H1 (cell line): ENCODE results near the gene ANKFY1. TPM values are rescaled to one million over a fixed set of nuclear protein-coding genes. Genes with fewer than 3 reads are reported as not detected.

Experiments used
- CTCF ChIA-PET: fragments of 300-600 bp; sonication (Branson Sonifier 250); formaldehyde crosslinking; loops from one replicate; lab custom pipeline; 2021; ENCODE audit not compliant: partially characterized antibody; lab: Charles Lee
- POLR2A ChIA-PET: fragments of 300-600 bp; sonication (Branson Sonifier 250); formaldehyde crosslinking; loops from one replicate; lab custom pipeline; 2021; ENCODE audit warnings: inconsistent platforms; ENCODE audit not compliant: partially characterized antibody; lab: Charles Lee
- DNase-seq, 2 experiments: peaks; one replicate each; pipeline versions ENCODE4 v3.0.0 to v3.0.0-alpha.2; 2010 to 2022; ENCODE audit warnings: low spot score in 2 of 2, low read depth in 1 of 2, mixed read lengths in 1 of 2
- FAIRE-seq: peaks from 2 replicates; lab custom pipeline; 2011; peaks lifted over from hg19 to GRCh38; lab: Jason Lieb, UNC
- H2AFZ ChIP-seq: 2 replicates; pipeline ENCODE4 v1.8.1; 2012; ENCODE audit warnings: low read length, inconsistent platforms
- H2AK5ac ChIP-seq: 2 replicates; pipeline ENCODE4 v1.6.1; 2013; ENCODE audit warnings: low read depth, low read length
- H2BK120ac ChIP-seq: replicated peaks from 2 replicates; pipeline ENCODE3; 2013; ENCODE audit warnings: low read depth, low read length, inconsistent platforms
- H2BK12ac ChIP-seq: 2 replicates; pipeline ENCODE4 v1.6.1; 2013; ENCODE audit warnings: low read depth, low read length
- H2BK15ac ChIP-seq: 2 replicates; pipeline ENCODE4 v1.6.1; 2013; ENCODE audit warnings: low read length
- H2BK20ac ChIP-seq: 2 replicates; pipeline ENCODE4 v1.6.1; 2013; ENCODE audit warnings: low read length
- H2BK5ac ChIP-seq: 2 replicates; pipeline ENCODE4 v1.6.1; 2013; ENCODE audit warnings: low read depth, low read length
- H3K14ac ChIP-seq: 2 replicates; pipeline ENCODE4 v1.6.1; 2013; ENCODE audit warnings: inconsistent platforms; ENCODE audit not compliant: insufficient read length
- H3K18ac ChIP-seq: 2 replicates; pipeline ENCODE4 v1.6.1; 2013; ENCODE audit warnings: low read length; ENCODE audit errors: extremely low read depth
- H3K23ac ChIP-seq: 2 replicates; pipeline ENCODE4 v1.6.1; 2013; ENCODE audit warnings: inconsistent platforms; ENCODE audit not compliant: insufficient read length
- H3K23me2 ChIP-seq: 2 replicates; pipeline ENCODE4 v1.6.1; 2013; ENCODE audit warnings: low read depth, low read length
- H3K27ac ChIP-seq: 2 replicates; pipeline ENCODE4 v1.6.1; 2011; ENCODE audit warnings: low read depth, low read length, inconsistent platforms
- H3K27me3 ChIP-seq, 4 experiments: replicated peaks in 1 of 4; 1 replicate in 1 of 4; 2 replicates in 3 of 4; pipeline versions ENCODE4 v1.6.1 to v1.8.1; 2011 to 2013; ENCODE audit warnings: low read length in 3 of 4, mild to moderate bottlenecking in 3 of 4, inconsistent platforms in 2 of 4, mixed read lengths in 2 of 4, moderate library complexity in 1 of 4; ENCODE audit not compliant: control insufficient read depth in 3 of 4, insufficient read depth in 3 of 4; ENCODE audit errors: extremely low read depth in 1 of 4
- H3K36me3 ChIP-seq, 4 experiments: 2 replicates each; pipeline versions ENCODE4 v1.6.1 to v1.8.1; 2011 to 2013; ENCODE audit warnings: mild to moderate bottlenecking in 4 of 4, low read length in 3 of 4, moderate library complexity in 2 of 4, control low read depth in 1 of 4, inconsistent platforms in 1 of 4; ENCODE audit not compliant: insufficient read depth in 4 of 4, control insufficient read depth in 2 of 4
- H3K4ac ChIP-seq: replicated peaks from 2 replicates; pipeline ENCODE3; 2013; ENCODE audit warnings: low read length, low read depth, mixed read lengths, inconsistent platforms; ENCODE audit not compliant: insufficient read length
- H3K4me1 ChIP-seq, 4 experiments: replicated peaks in 1 of 4; 1 replicate in 1 of 4; 2 replicates in 3 of 4; pipeline versions ENCODE4 v1.6.1 to v1.8.1; 2011 to 2013; ENCODE audit warnings: low read length in 3 of 4, inconsistent platforms in 2 of 4, mixed read lengths in 1 of 4; ENCODE audit not compliant: insufficient read depth in 4 of 4, control insufficient read depth in 3 of 4
- H3K4me2 ChIP-seq, 2 experiments: 2 replicates each; pipeline versions ENCODE4 v1.6.1 to v1.8.1; 2011 to 2013; ENCODE audit warnings: low read depth in 2 of 2, low read length in 2 of 2, control low read depth in 1 of 2, inconsistent platforms in 1 of 2, mild to moderate bottlenecking in 1 of 2; ENCODE audit not compliant: insufficient read depth in 1 of 2
- H3K4me3 ChIP-seq, 4 experiments: fragments of 200-600, 300-600 bp in 1 of 4; sonication (generic), shearing (Covaris generic), sonication (Bioruptor Twin) in 1 of 4; 2 replicates each; pipeline versions ENCODE4 v1.5.1 to v1.8.1; 2011 to 2016; ENCODE audit warnings: low read length in 4 of 4, low read depth in 3 of 4, control low read depth in 2 of 4, inconsistent platforms in 2 of 4, mild to moderate bottlenecking in 2 of 4, mixed read lengths in 1 of 4, moderate library complexity in 1 of 4; ENCODE audit not compliant: insufficient read depth in 2 of 4; ENCODE audit errors: extremely low read depth in 1 of 4
- H3K56ac ChIP-seq: replicated peaks from 2 replicates; pipeline ENCODE3; 2013; ENCODE audit warnings: low read depth, mild to moderate bottlenecking, mixed read lengths, low read length, inconsistent platforms; ENCODE audit not compliant: insufficient read length
- H3K79me1 ChIP-seq: 2 replicates; pipeline ENCODE4 v1.6.1; 2013; ENCODE audit warnings: low read depth, low read length, control low read depth
- H3K79me2 ChIP-seq, 2 experiments: 2 replicates each; pipeline versions ENCODE4 v1.6.1 to v1.8.1; 2012 to 2013; ENCODE audit warnings: low read length in 2 of 2, mild to moderate bottlenecking in 2 of 2, inconsistent platforms in 1 of 2; ENCODE audit not compliant: insufficient read depth in 2 of 2, control insufficient read depth in 1 of 2
- H3K9ac ChIP-seq, 4 experiments: replicated peaks in 1 of 4; 1 replicate in 1 of 4; 2 replicates in 3 of 4; pipeline versions ENCODE4 v1.6.1 to v1.8.1; 2011 to 2013; ENCODE audit warnings: low read depth in 3 of 4, low read length in 3 of 4, control low read depth in 2 of 4, mild to moderate bottlenecking in 2 of 4, moderate library complexity in 2 of 4, inconsistent platforms in 1 of 4; ENCODE audit errors: extremely low read depth in 1 of 4
- H3K9me3 ChIP-seq, 2 experiments: 2 replicates each; pipeline versions ENCODE4 v1.6.1 to v1.8.1; 2012 to 2013; ENCODE audit warnings: mild to moderate bottlenecking in 2 of 2, moderate library complexity in 2 of 2, control low read depth in 1 of 2, inconsistent platforms in 1 of 2, low read depth in 1 of 2, low read length in 1 of 2, mixed read lengths in 1 of 2; ENCODE audit not compliant: insufficient read depth in 2 of 2
- H4K20me1 ChIP-seq, 2 experiments: replicated peaks in 1 of 2; 2 replicates each; pipeline versions ENCODE3 to v1.8.1; 2011 to 2013; ENCODE audit warnings: inconsistent platforms in 2 of 2, low read length in 2 of 2, mild to moderate bottlenecking in 1 of 2; ENCODE audit not compliant: insufficient read depth in 2 of 2, control insufficient read depth in 1 of 2
- H4K5ac ChIP-seq: 2 replicates; pipeline ENCODE4 v1.6.1; 2013; ENCODE audit warnings: low read length, low read depth, mixed read lengths, inconsistent platforms; ENCODE audit not compliant: insufficient read length
- H4K8ac ChIP-seq: 2 replicates; pipeline ENCODE4 v1.8.0; 2013; ENCODE audit warnings: mild to moderate bottlenecking, moderate library complexity, low read length, inconsistent platforms; ENCODE audit not compliant: insufficient read depth; ENCODE audit errors: extremely low read depth
- H4K91ac ChIP-seq: replicated peaks from 2 replicates; pipeline ENCODE3; 2013; ENCODE audit warnings: low read length, mixed read lengths, inconsistent platforms; ENCODE audit not compliant: insufficient read length
- JUN ChIP-seq: IDR thresholded peaks from 2 replicates; pipeline ENCODE4 v1.6.1; 2011; ENCODE audit warnings: low read depth, mild to moderate bottlenecking, improper control_type of control experiment, low read length
- POLR2A ChIP-seq, 2 experiments: IDR thresholded peaks; 1 replicate in 1 of 2; 2 replicates in 1 of 2; pipeline ENCODE4 v1.6.1; 2011; ENCODE audit warnings: low read depth in 2 of 2, low read length in 2 of 2, mild to moderate bottlenecking in 2 of 2; ENCODE audit errors: control extremely low read depth in 1 of 2
- SIRT6 ChIP-seq: IDR thresholded peaks from one replicate; pipeline ENCODE4 v1.7.1; 2012; ENCODE audit warnings: low read length, inconsistent platforms
- TCF12 ChIP-seq: IDR thresholded peaks from 2 replicates; pipeline ENCODE4 v1.6.1; 2011; ENCODE audit warnings: low read depth, mild to moderate bottlenecking, low read length
- WGBS, 2 experiments: shearing (Covaris generic) in 1 of 2; methylation state at CpG; one replicate each; pipeline versions ENCODE4 v1.1.6 to v1.1.7; 2013 to 2015; ENCODE audit warnings: low lambda C conversion rate in 2 of 2, mixed read lengths in 2 of 2, inconsistent platforms in 1 of 2, low coverage in 1 of 2, missing lambda C conversion rate in 1 of 2; ENCODE audit not compliant: insufficient replicate concordance in 2 of 2, insufficient coverage in 1 of 2, insufficient read length in 1 of 2; ENCODE audit errors: extremely low coverage in 1 of 2, missing lambda C conversion rate in 1 of 2; 5-methylcytosine and 5-hydroxymethylcytosine counted together
- polyA plus RNA-seq, 7 experiments: library from polyadenylated mRNA; depleted of rRNA in 3 of 7; stranded (reverse) in 5 of 7; unstranded in 2 of 7; fragments of >200 nt in 5 of 7; fragments of 200-250 nt in 2 of 7; gene quantifications; 1 replicate in 5 of 7; 2 replicates in 1 of 7; 4 replicates in 1 of 7; pipeline versions ENCODE4 v1.2.1 to v1.2.3, GENCODE V29; 2011 to 2013; ENCODE audit warnings: missing spikeins in 2 of 7, mixed read lengths in 2 of 7
- total RNA-seq: library from RNA; stranded (reverse); fragmentation: NEBNext Ultra II Directional; extraction: Animal tissue kit (Norgen Biotek cat#: 25700); gene quantifications from 2 replicates; pipeline ENCODE4 v1.2.1, GENCODE V29; 2021

ANKFY1 gene
- total and polyA plus RNA-seq, 2 of the 8 experiments (the other 6 are each of a cell fraction or from before 2014, with no cell fraction given): 28.3 to 45.3 TPM

GRCh38 chr17:4185656-4186055, 78.1 kb downstream of the ANKFY1 start:
- H3K9me3 ChIP-seq: no peaks in the 10 kb centered on the region
- no peak overlapping the region for H2BK20ac ChIP-seq
- H4K8ac ChIP-seq: no peak overlapping the region
- H3K23ac ChIP-seq: no peak overlapping the region
- POLR2A ChIA-PET: no interaction called here
- H4K5ac ChIP-seq: no peak overlapping the region
- H2BK120ac ChIP-seq: no peak overlapping the region
- peaks cover 3 to 10% (median 7%) of the 10 kb centered on the region in 4 experiments for H3K4me1 ChIP-seq
- no peaks in the 10 kb centered on the region; the same call in 1 of the 2 replicates for H3K79me1 ChIP-seq
- CTCF ChIA-PET: interaction anchor here (1.0 to 2.1 kb wide), 5 partner anchors 14 to 235 kb away, joined by 3 to 9 read pairs (median 4); no protein-coding TSS in a partner anchor
- WGBS, 2 experiments: 96% methylated on average over 15 of the region's 15 CpGs; no CpG with 5 or more reads in 1 of the 2 experiments
- H3K79me2 ChIP-seq: no peaks in the 10 kb centered on the region; a peak in 1 of 4 replicates
- no peak for DNase-seq
- H3K9ac ChIP-seq: no peak overlapping the region
- no peak overlapping the region for H3K4me3 ChIP-seq
- no peak overlapping the region for H2AK5ac ChIP-seq
- peaks cover 20 to 71% (median 54%) of the 10 kb centered on the region in 4 experiments for H3K36me3 ChIP-seq
- H3K27ac ChIP-seq: no peak overlapping the region
- H4K20me1 ChIP-seq: peaks cover 0 to 9% of the 10 kb centered on the region in 2 experiments
- H3K14ac ChIP-seq: no peak overlapping the region
- FAIRE-seq: no peak
- H2AFZ ChIP-seq: no peak overlapping the region
- H3K4me2 ChIP-seq: no peak overlapping the region
- H4K91ac ChIP-seq: no peak overlapping the region
- no peaks in the 10 kb centered on the region for H3K27me3 ChIP-seq
- H2BK15ac ChIP-seq: no peak overlapping the region
- no peak overlapping the region for H3K56ac ChIP-seq
- no peaks in the 10 kb centered on the region for H3K23me2 ChIP-seq
- no peak overlapping the region for H2BK5ac ChIP-seq
- no peak overlapping the region for H3K4ac ChIP-seq
- H2BK12ac ChIP-seq: no peak overlapping the region
- H3K18ac ChIP-seq: no peak overlapping the region
- TF ChIP-seq JUN (no peak), SIRT6 (no peak), TCF12 (no peak), POLR2A (IDR thresholded peaks at IDR 0.05; ENCODE audit: control extremely low read depth in 1 of 2, low read depth in 2 of 2, low read length in 2 of 2) (no peak)
